Measurements from ENCODE around the gene ADARB2. TPM values are rescaled to one million over a fixed set of nuclear protein-coding genes. Genes with fewer than 3 reads are reported as not detected.
"Not testable (repeated sequence)": the region's sequence is repeated elsewhere in the genome, so short reads cannot be mapped to it uniquely, and the experiment has no call there.

The ADARB2 gene
- total RNA-seq, 1 experiment from 2014 or later: not detected

GRCh38 chr10:1414893-1415292 lies 322.4 kb downstream of the ADARB2 start:
- no peak for DNase-seq (ENCODE audit: low spot score)
- in situ Hi-C loops (cut with HindIII; ENCODE audit: low sequenced_read_pairs): no loop called here

- DNase-seq (ENCODE audit: low spot score); in situ Hi-C loops (cut with HindIII; ENCODE audit: low sequenced_read_pairs): not testable (repeated sequence)
Measured at GRCh38 chr10:1414346-1414745, 323.0 kb downstream of the ADARB2 start.

- in situ Hi-C loops (cut with HindIII; ENCODE audit: low sequenced_read_pairs): no loop called here
- DNase-seq (ENCODE audit: low spot score): no peak
Measured at GRCh38 chr10:1413823-1414222, 323.5 kb downstream of the ADARB2 start.

- no peak for DNase-seq (ENCODE audit: low spot score)
- in situ Hi-C loops (cut with HindIII; ENCODE audit: low sequenced_read_pairs): no loop called here
Measured at GRCh38 chr10:1413256-1413655, 324.1 kb downstream of the ADARB2 start.

- in situ Hi-C loops (cut with HindIII; ENCODE audit: low sequenced_read_pairs): no loop called here
- no peak for DNase-seq (ENCODE audit: low spot score)
Measured at GRCh38 chr10:1412531-1413189, 324.7 kb downstream of the ADARB2 start.

- DNase-seq (ENCODE audit: low spot score): no peak
- in situ Hi-C loops (cut with HindIII; ENCODE audit: low sequenced_read_pairs): no loop called here
Measured at GRCh38 chr10:1411956-1412355, 325.4 kb downstream of the ADARB2 start.

GRCh38 chr10:1411451-1411850 lies 325.9 kb downstream of the ADARB2 start:
- no peak for DNase-seq (ENCODE audit: low spot score)
- in situ Hi-C loops (cut with HindIII; ENCODE audit: low sequenced_read_pairs): no loop called here

- DNase-seq (ENCODE audit: low spot score): no peak
- in situ Hi-C loops (cut with HindIII; ENCODE audit: low sequenced_read_pairs): no loop called here
Measured at GRCh38 chr10:1410469-1411395, 326.6 kb downstream of the ADARB2 start.

GRCh38 chr10:1410032-1410431 lies 327.3 kb downstream of the ADARB2 start:
- in situ Hi-C loops (cut with HindIII; ENCODE audit: low sequenced_read_pairs): no loop called here
- DNase-seq (ENCODE audit: low spot score): no peak

GRCh38 chr10:1409392-1409791 lies 327.9 kb downstream of the ADARB2 start:
- in situ Hi-C loops (cut with HindIII; ENCODE audit: low sequenced_read_pairs): no loop called here

GRCh38 chr10:1408651-1409367 lies 328.5 kb downstream of the ADARB2 start:
- in situ Hi-C loops (cut with HindIII; ENCODE audit: low sequenced_read_pairs): no loop called here

More at GRCh38 chr10:1409392-1409791, 327.9 kb downstream of the ADARB2 start:
- no peak for DNase-seq (ENCODE audit: low spot score)

GRCh38 chr10:1406967-1407945 lies 330.1 kb downstream of the ADARB2 start:
- DNase-seq (ENCODE audit: low spot score): no peak
- in situ Hi-C loops (cut with HindIII; ENCODE audit: low sequenced_read_pairs): no loop called here

More at GRCh38 chr10:1408651-1409367, 328.5 kb downstream of the ADARB2 start:
- DNase-seq (ENCODE audit: low spot score): no peak

- no peak for DNase-seq (ENCODE audit: low spot score)
- in situ Hi-C loops (cut with HindIII; ENCODE audit: low sequenced_read_pairs): no loop called here
Measured at GRCh38 chr10:1406132-1406966, 331.0 kb downstream of the ADARB2 start.

- DNase-seq (ENCODE audit: low spot score): no peak
- in situ Hi-C loops (cut with HindIII; ENCODE audit: low sequenced_read_pairs): no loop called here
Measured at GRCh38 chr10:1404323-1405260, 332.7 kb downstream of the ADARB2 start.

GRCh38 chr10:1403508-1404322 lies 333.6 kb downstream of the ADARB2 start:
- no peak for DNase-seq (ENCODE audit: low spot score)
- in situ Hi-C loops (cut with HindIII; ENCODE audit: low sequenced_read_pairs): no loop called here
